Neural cell (in vitro differentiated cells): Measurements from ENCODE around the gene B3GALT5. TPM values are rescaled to one million over a fixed set of nuclear protein-coding genes. Genes with fewer than 3 reads are reported as not detected.

Source experiments
- H2AFZ ChIP-seq: fragments of 200-600, 300-800 bp; sonication (generic), shearing (Covaris generic); 2 replicates; pipeline ENCODE4 v1.6.0; 2014; ENCODE audit warnings: low read depth, mild to moderate bottlenecking, antibody characterized with exemption, low read length, moderate library complexity
- H3F3A ChIP-seq: fragments of 200-600 bp; shearing (Covaris generic); 2 replicates; pipeline ENCODE4 v1.6.1; 2016; ENCODE audit warnings: mild to moderate bottlenecking, moderate library complexity, mixed read lengths, antibody characterized with exemption, low read length; ENCODE audit not compliant: insufficient read depth, poor library complexity, severe bottlenecking
- H3K27ac ChIP-seq: fragments of 200-600, 300-800 bp; sonication (generic), shearing (Covaris generic); 2 replicates; pipeline ENCODE4 v1.5.1; 2014; ENCODE audit warnings: mild to moderate bottlenecking, low read length, moderate library complexity
- H3K27me3 ChIP-seq: fragments of 300-800, 200-600 bp; sonication (generic), shearing (Covaris generic); 2 replicates; pipeline ENCODE4 v1.6.0; 2014; ENCODE audit warnings: mild to moderate bottlenecking, low read depth, low read length, moderate library complexity; ENCODE audit not compliant: insufficient read depth
- H3K36me3 ChIP-seq: fragments of 300-800, 200-600 bp; sonication (generic), shearing (Covaris generic); 2 replicates; pipeline ENCODE4 v1.5.1; 2014; ENCODE audit warnings: mild to moderate bottlenecking, antibody characterized with exemption, low read length, moderate library complexity; ENCODE audit not compliant: insufficient read depth
- H3K4me2 ChIP-seq: fragments of 300-800, 200-600 bp; sonication (generic), shearing (Covaris generic); 2 replicates; pipeline ENCODE4 v1.6.0; 2014; ENCODE audit warnings: mild to moderate bottlenecking, low read length
- H3K4me3 ChIP-seq: fragments of 300-800, 200-600 bp; sonication (generic), shearing (Covaris generic); 2 replicates; pipeline ENCODE4 v1.5.1; 2014; ENCODE audit warnings: mild to moderate bottlenecking, low read length, moderate library complexity
- H3K79me2 ChIP-seq: fragments of 200-600 bp; shearing (Covaris generic); replicated peaks from 2 replicates; pipeline ENCODE4 v1.6.0; 2014; ENCODE audit warnings: mild to moderate bottlenecking, low read length, moderate library complexity; ENCODE audit not compliant: insufficient read depth
- H3K9ac ChIP-seq: fragments of 300-800, 200-600 bp; sonication (generic), shearing (Covaris generic); 2 replicates; pipeline ENCODE4 v1.6.1; 2016; ENCODE audit warnings: mild to moderate bottlenecking, low read length, mixed read lengths
- H3K9me2 ChIP-seq: fragments of 200-600 bp; shearing (Covaris generic); 2 replicates; pipeline ENCODE4 v1.6.1; 2016; ENCODE audit warnings: mild to moderate bottlenecking, low read length, mixed read lengths; ENCODE audit not compliant: insufficient read depth
- H3K9me3 ChIP-seq: fragments of 200-600, 300-800 bp; sonication (generic), shearing (Covaris generic); 2 replicates; pipeline ENCODE4 v1.6.1; 2016; ENCODE audit warnings: mild to moderate bottlenecking, mixed run types, low read length, moderate library complexity, mixed read lengths
- H4K20me1 ChIP-seq: fragments of 200-600 bp; shearing (Covaris generic); 2 replicates; pipeline ENCODE4 v1.6.1; 2016; ENCODE audit warnings: mild to moderate bottlenecking, mixed run types; ENCODE audit not compliant: insufficient read depth
- EP300 ChIP-seq: fragments of 450-650 bp; conservative IDR thresholded peaks from 2 replicates; pipeline ENCODE4 v1.6.1; 2014; ENCODE audit warnings: antibody characterized with exemption, mild to moderate bottlenecking, moderate library complexity; ENCODE audit not compliant: poor library complexity, severe bottlenecking
- EZH2 ChIP-seq: fragments of 200-600, 300-800 bp; shearing (Covaris generic), sonication (generic); IDR thresholded peaks from 2 replicates; pipeline ENCODE4 v1.6.1; 2014; ENCODE audit warnings: antibody characterized with exemption, low read length, borderline replicate concordance, mild to moderate bottlenecking; ENCODE audit not compliant: insufficient read depth, poor library complexity, severe bottlenecking
- MXI1 ChIP-seq: fragments of 450-650 bp; conservative IDR thresholded peaks from 2 replicates; pipeline ENCODE4 v1.6.1; 2014; ENCODE audit warnings: antibody characterized with exemption, mild to moderate bottlenecking; ENCODE audit not compliant: poor library complexity, severe bottlenecking
- POLR2AphosphoS5 ChIP-seq: IDR thresholded peaks from 2 replicates; pipeline ENCODE4 v1.6.1; 2012
- RAD21 ChIP-seq: fragments of 450-650 bp; conservative IDR thresholded peaks from 2 replicates; pipeline ENCODE4 v1.6.1; 2014; ENCODE audit warnings: antibody characterized with exemption, mild to moderate bottlenecking, moderate library complexity
- SMC3 ChIP-seq: fragments of 450-650 bp; conservative IDR thresholded peaks from 2 replicates; pipeline ENCODE4 v1.6.1; 2014; ENCODE audit warnings: antibody characterized with exemption, mild to moderate bottlenecking, moderate library complexity; ENCODE audit not compliant: poor library complexity
- TAF1 ChIP-seq: IDR thresholded peaks from 2 replicates; pipeline ENCODE4 v1.6.1; 2012; ENCODE audit warnings: low read depth
- polyA plus RNA-seq: library from polyadenylated mRNA; depleted of rRNA; stranded (reverse); fragments of >200 nt; gene quantifications from 2 replicates; pipeline ENCODE4 v1.2.3, GENCODE V29; 2014
- TF ChIP-seq, protein P1 (sequence below): fragments of 450-650 bp; IDR thresholded peaks from 2 replicates; pipeline ENCODE4 v1.5.1; 2014; ENCODE audit warnings: antibody characterized with exemption, mild to moderate bottlenecking, moderate library complexity; ENCODE audit not compliant: poor library complexity, severe bottlenecking
- TF ChIP-seq, protein P2 (sequence below): IDR thresholded peaks from 2 replicates; pipeline ENCODE4 v1.6.1; 2012; ENCODE audit warnings: borderline replicate concordance

The B3GALT5 gene
- polyA plus RNA-seq, 1 donor from 2014 or later, result 0.50 TPM

DNA sequence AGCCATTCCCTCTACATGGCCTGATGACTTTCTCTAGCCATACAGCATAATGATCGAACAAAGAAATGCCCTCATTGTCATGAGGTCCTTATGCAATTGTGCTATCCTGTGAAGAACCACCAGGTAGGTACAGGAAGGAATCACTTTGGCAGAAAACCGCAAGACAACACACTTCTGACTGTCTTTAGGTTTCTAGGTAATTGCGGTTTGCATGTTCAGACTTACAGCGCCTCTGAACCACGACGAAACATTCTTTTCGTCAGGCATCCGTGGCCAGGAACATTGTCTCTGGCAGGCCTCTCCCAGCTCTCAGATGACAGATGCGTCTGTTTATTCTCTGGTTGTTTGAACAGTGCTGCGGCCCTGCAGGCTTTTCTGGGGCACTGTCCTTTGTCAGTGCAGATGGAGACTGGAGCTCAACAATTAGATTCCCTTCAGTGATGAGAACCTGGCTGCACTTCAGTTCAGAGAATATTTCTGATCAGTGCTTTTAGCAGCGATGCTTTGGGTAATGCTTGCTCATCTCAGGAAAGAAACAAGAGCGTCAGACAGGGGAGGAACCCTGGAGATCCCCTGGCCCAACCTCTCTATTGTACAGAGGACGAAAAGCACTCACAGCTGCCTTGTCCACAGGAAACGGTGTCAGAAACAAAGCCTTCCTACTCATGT lies 63.4 kb downstream of the B3GALT5 start:
- H3K36me3 ChIP-seq, result no peaks in the 10 kb centered on the region
- no peaks in the 10 kb centered on the region for H3K79me2 ChIP-seq
- H3K9me3 ChIP-seq, result no peaks in the 10 kb centered on the region
- no peak overlapping the region for H3K27ac ChIP-seq
- no peak overlapping the region for H3K9ac ChIP-seq
- TF ChIP-seq EP300 (no peak), EZH2 (no peak)
- H3K4me2 ChIP-seq, result no peak overlapping the region
- H3K27me3 ChIP-seq, result no peaks in the 10 kb centered on the region
- no peaks in the 10 kb centered on the region for H4K20me1 ChIP-seq
- no peaks in the 10 kb centered on the region for H3K9me2 ChIP-seq
- no peak overlapping the region for H3K4me3 ChIP-seq
- no peaks in the 10 kb centered on the region for H3F3A ChIP-seq
- no peak overlapping the region for H2AFZ ChIP-seq

DNA sequence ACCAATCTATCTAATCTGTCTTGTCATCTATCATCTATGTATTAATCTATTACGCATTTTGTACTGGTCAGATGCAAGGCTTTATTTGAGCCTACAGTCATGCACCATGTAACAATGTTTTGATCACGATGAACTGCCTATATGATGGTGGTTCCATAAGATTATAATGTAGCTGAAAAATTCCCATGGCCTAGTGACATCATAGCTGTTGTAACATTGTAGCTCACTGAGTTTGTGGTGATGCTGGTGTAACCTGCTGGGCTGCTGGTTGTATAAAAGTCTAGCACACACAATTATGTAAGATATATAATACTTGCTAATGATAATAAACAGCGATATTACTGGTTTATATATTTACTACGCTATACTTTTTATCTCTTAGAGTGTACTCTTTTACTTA lies 67.5 kb downstream of the B3GALT5 start:
- Histone ChIP-seq H3F3A (no peaks in the 10 kb centered on the region), H3K27ac (no peak overlapping the region), H3K9ac (no peak overlapping the region), H3K79me2 (no peaks in the 10 kb centered on the region), H3K4me3 (no peak overlapping the region), H2AFZ (no peak overlapping the region), H3K4me2 (no peak overlapping the region), H3K9me2 (no peaks in the 10 kb centered on the region), H4K20me1 (no peaks in the 10 kb centered on the region), H3K9me3 (no peaks in the 10 kb centered on the region), H3K27me3 (no peaks in the 10 kb centered on the region), H3K36me3 (no peaks in the 10 kb centered on the region)
- no peak for TF ChIP-seq SMC3
- TF ChIP-seq, protein P1, sequence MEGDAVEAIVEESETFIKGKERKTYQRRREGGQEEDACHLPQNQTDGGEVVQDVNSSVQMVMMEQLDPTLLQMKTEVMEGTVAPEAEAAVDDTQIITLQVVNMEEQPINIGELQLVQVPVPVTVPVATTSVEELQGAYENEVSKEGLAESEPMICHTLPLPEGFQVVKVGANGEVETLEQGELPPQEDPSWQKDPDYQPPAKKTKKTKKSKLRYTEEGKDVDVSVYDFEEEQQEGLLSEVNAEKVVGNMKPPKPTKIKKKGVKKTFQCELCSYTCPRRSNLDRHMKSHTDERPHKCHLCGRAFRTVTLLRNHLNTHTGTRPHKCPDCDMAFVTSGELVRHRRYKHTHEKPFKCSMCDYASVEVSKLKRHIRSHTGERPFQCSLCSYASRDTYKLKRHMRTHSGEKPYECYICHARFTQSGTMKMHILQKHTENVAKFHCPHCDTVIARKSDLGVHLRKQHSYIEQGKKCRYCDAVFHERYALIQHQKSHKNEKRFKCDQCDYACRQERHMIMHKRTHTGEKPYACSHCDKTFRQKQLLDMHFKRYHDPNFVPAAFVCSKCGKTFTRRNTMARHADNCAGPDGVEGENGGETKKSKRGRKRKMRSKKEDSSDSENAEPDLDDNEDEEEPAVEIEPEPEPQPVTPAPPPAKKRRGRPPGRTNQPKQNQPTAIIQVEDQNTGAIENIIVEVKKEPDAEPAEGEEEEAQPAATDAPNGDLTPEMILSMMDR, result no peak
- TF ChIP-seq EZH2, result no peak
- TF ChIP-seq TAF1, result no peak
- no peak for TF ChIP-seq RAD21
- no peak for TF ChIP-seq POLR2AphosphoS5
- TF ChIP-seq, protein P2, sequence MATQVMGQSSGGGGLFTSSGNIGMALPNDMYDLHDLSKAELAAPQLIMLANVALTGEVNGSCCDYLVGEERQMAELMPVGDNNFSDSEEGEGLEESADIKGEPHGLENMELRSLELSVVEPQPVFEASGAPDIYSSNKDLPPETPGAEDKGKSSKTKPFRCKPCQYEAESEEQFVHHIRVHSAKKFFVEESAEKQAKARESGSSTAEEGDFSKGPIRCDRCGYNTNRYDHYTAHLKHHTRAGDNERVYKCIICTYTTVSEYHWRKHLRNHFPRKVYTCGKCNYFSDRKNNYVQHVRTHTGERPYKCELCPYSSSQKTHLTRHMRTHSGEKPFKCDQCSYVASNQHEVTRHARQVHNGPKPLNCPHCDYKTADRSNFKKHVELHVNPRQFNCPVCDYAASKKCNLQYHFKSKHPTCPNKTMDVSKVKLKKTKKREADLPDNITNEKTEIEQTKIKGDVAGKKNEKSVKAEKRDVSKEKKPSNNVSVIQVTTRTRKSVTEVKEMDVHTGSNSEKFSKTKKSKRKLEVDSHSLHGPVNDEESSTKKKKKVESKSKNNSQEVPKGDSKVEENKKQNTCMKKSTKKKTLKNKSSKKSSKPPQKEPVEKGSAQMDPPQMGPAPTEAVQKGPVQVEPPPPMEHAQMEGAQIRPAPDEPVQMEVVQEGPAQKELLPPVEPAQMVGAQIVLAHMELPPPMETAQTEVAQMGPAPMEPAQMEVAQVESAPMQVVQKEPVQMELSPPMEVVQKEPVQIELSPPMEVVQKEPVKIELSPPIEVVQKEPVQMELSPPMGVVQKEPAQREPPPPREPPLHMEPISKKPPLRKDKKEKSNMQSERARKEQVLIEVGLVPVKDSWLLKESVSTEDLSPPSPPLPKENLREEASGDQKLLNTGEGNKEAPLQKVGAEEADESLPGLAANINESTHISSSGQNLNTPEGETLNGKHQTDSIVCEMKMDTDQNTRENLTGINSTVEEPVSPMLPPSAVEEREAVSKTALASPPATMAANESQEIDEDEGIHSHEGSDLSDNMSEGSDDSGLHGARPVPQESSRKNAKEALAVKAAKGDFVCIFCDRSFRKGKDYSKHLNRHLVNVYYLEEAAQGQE, result no peak
- TF ChIP-seq EP300, result no peak
- TF ChIP-seq MXI1, result no peak
